HepG2 (cell line): ENCODE results near the gene TSC22D2. TPM values are rescaled to one million over a fixed set of nuclear protein-coding genes. Genes with fewer than 3 reads are reported as not detected.

Experiments used
- ATAC-seq: fragments of 200-7000 bp; cut with Tn5 transposase; 3 replicates; pipeline ENCODE4 v1.9.1; 2020; ENCODE audit warnings: mild to moderate bottlenecking, moderate library complexity
- BruUV-seq: library from RNA; stranded (reverse); fragments of 400-500 nt; replicated peaks from 2 replicates; lab custom pipeline; 2021; lab: Mats Ljungman, UMichigan
- CTCF ChIA-PET: fragments of 300-600 bp; formaldehyde crosslinking; extraction: SDS; loops from one replicate; lab custom pipeline; 2021; ENCODE audit warnings: low total read pairs, inconsistent platforms, low intra/inter-chr PET ratio; lab: Yijun Ruan, JAX
- POLR2A ChIA-PET: fragments of 350-600 bp; sonication (Branson Sonifier 250); formaldehyde crosslinking; loops from one replicate; lab custom pipeline; 2020; ENCODE audit warnings: antibody characterized with exemption, inconsistent platforms; lab: Yijun Ruan, JAX
- DNase-seq: peaks from one replicate; pipeline ENCODE4 v3.0.0-alpha.2; 2015; ENCODE audit warnings: low spot score
- FAIRE-seq: peaks from 3 replicates; lab custom pipeline; 2011; peaks lifted over from hg19 to GRCh38; lab: Jason Lieb, UNC
- H2AFZ ChIP-seq: one replicate; pipeline ENCODE4 v1.6.1; 2011; ENCODE audit warnings: low read length, inconsistent platforms
- H3K27ac ChIP-seq: fragments of 300-600 bp; 3 replicates; pipeline ENCODE4 v1.8.0; 2011; ENCODE audit warnings: mixed run types, mild to moderate bottlenecking, mixed read lengths, low read length, inconsistent platforms; ENCODE audit not compliant: insufficient read depth; ENCODE audit errors: extremely low read length
- H3K27me3 ChIP-seq, 2 experiments: fragments of 200-600 bp in 1 of 2; 2 replicates in 1 of 2; 3 replicates in 1 of 2; pipeline versions ENCODE4 v1.6.0 to v1.8.0; 2011; ENCODE audit warnings: low read length in 2 of 2, mild to moderate bottlenecking in 2 of 2, moderate library complexity in 2 of 2, inconsistent platforms in 1 of 2; ENCODE audit not compliant: insufficient read depth in 2 of 2, control insufficient read depth in 1 of 2
- H3K36me3 ChIP-seq, 2 experiments: fragments of 200-600 bp in 1 of 2; replicated peaks in 1 of 2; 2 replicates in 1 of 2; 3 replicates in 1 of 2; pipeline versions ENCODE4 v1.5.1 to v1.8.0; 2011; ENCODE audit warnings: low read length in 2 of 2, inconsistent platforms in 1 of 2; ENCODE audit not compliant: insufficient read depth in 2 of 2, control insufficient read depth in 1 of 2
- H3K4me1 ChIP-seq: 2 replicates; pipeline ENCODE4 v1.5.1; 2012; ENCODE audit warnings: low read length, inconsistent platforms; ENCODE audit not compliant: insufficient read depth
- H3K4me2 ChIP-seq: 2 replicates; pipeline ENCODE4 v1.6.0; 2011; ENCODE audit warnings: low read depth, low read length, inconsistent platforms
- H3K4me3 ChIP-seq, 3 experiments: fragments of 200-600 bp in 1 of 3; sonication (generic), shearing (Covaris generic) in 1 of 3; replicated peaks in 1 of 3; 2 replicates each; pipeline ENCODE4 v1.5.1; 2011 to 2016; ENCODE audit warnings: low read length in 3 of 3, inconsistent platforms in 2 of 3, low read depth in 2 of 3, mild to moderate bottlenecking in 2 of 3, control low read depth in 1 of 3, mixed read lengths in 1 of 3; ENCODE audit not compliant: insufficient read depth in 1 of 3
- H3K79me2 ChIP-seq: one replicate; pipeline ENCODE4 v1.6.1; 2011; ENCODE audit warnings: low read length, inconsistent platforms; ENCODE audit not compliant: insufficient read depth
- H3K9ac ChIP-seq: 2 replicates; pipeline ENCODE4 v1.6.0; 2011; ENCODE audit warnings: mild to moderate bottlenecking, low read depth, low read length, inconsistent platforms; ENCODE audit not compliant: insufficient read depth
- H3K9me3 ChIP-seq: 2 replicates; pipeline ENCODE4 v1.5.1; 2012; ENCODE audit warnings: mild to moderate bottlenecking, low read length
- H4K20me1 ChIP-seq: 2 replicates; pipeline ENCODE4 v1.6.0; 2011; ENCODE audit warnings: inconsistent platforms, mild to moderate bottlenecking, low read length, moderate library complexity; ENCODE audit not compliant: insufficient read depth
- CBFB ChIP-seq: sonication (generic); formaldehyde crosslinking; IDR thresholded peaks from 2 replicates; pipeline ENCODE4 v1.4.0; 2020; ENCODE audit warnings: missing genetic modification reagents
- CHCHD3 ChIP-seq: sonication (generic); formaldehyde crosslinking; IDR thresholded peaks from 2 replicates; pipeline ENCODE4 v1.8.0; 2022; ENCODE audit warnings: mild to moderate bottlenecking, missing genetic modification reagents, moderate library complexity
- ELF1 ChIP-seq: sonication (generic); formaldehyde crosslinking; IDR thresholded peaks from 2 replicates; pipeline ENCODE4 v1.4.0; 2020; ENCODE audit warnings: missing genetic modification reagents
- JUN ChIP-seq: sonication (generic); formaldehyde crosslinking; IDR thresholded peaks from 2 replicates; pipeline ENCODE4 v1.4.0; 2020; ENCODE audit warnings: mild to moderate bottlenecking, missing genetic modification reagents
- KDM4B ChIP-seq: sonication (generic); formaldehyde crosslinking; IDR thresholded peaks from 2 replicates; pipeline ENCODE4 v1.4.0; 2020; ENCODE audit warnings: missing genetic modification reagents
- KLF6 ChIP-seq: IDR thresholded peaks from 2 replicates; pipeline ENCODE4 v1.8.0; 2016; ENCODE audit warnings: missing biosample characterization, missing genetic modification reagents
- MNT ChIP-seq: fragments of 450-650 bp; IDR thresholded peaks from 2 replicates; pipeline ENCODE4 v1.6.1; 2016
- NR2F6 ChIP-seq, 2 experiments: IDR thresholded peaks; 2 replicates each; pipeline ENCODE4 v1.6.1; 2016; ENCODE audit warnings: antibody characterized with exemption in 1 of 2, mild to moderate bottlenecking in 1 of 2
- SAP130 ChIP-seq: IDR thresholded peaks from 2 replicates; pipeline ENCODE4 v1.6.1; 2016; ENCODE audit warnings: low read depth
- SMARCC2 ChIP-seq: fragments of 450-650 bp; IDR thresholded peaks from 2 replicates; pipeline ENCODE4 v1.6.1; 2017; ENCODE audit warnings: antibody characterized with exemption, mild to moderate bottlenecking
- TOE1 ChIP-seq: sonication (generic); formaldehyde crosslinking; IDR thresholded peaks from 2 replicates; pipeline ENCODE4 v1.4.0; 2020; ENCODE audit warnings: mild to moderate bottlenecking, missing genetic modification reagents
- TRIM24 ChIP-seq: sonication (generic); formaldehyde crosslinking; IDR thresholded peaks from 2 replicates; pipeline ENCODE4 v1.8.0; 2022; ENCODE audit warnings: mild to moderate bottlenecking, missing genetic modification reagents
- ZNF234 ChIP-seq: sonication (generic); formaldehyde crosslinking; conservative IDR thresholded peaks from 2 replicates; pipeline ENCODE4 v1.5.1; 2020; ENCODE audit warnings: mild to moderate bottlenecking, missing genetic modification reagents
- ZNF33B ChIP-seq: sonication (generic); formaldehyde crosslinking; IDR thresholded peaks from 2 replicates; pipeline ENCODE4 v1.5.1; 2020; ENCODE audit warnings: mild to moderate bottlenecking, missing genetic modification reagents
- ZNF687 ChIP-seq: sonication (generic); formaldehyde crosslinking; IDR thresholded peaks from 2 replicates; pipeline ENCODE4 v1.5.1; 2020; ENCODE audit warnings: mild to moderate bottlenecking, missing genetic modification reagents, moderate library complexity
- ZNF7 ChIP-seq: IDR thresholded peaks from 2 replicates; pipeline ENCODE4 v1.6.1; 2016; ENCODE audit warnings: missing biosample characterization, missing genetic modification reagents
- ZSCAN31 ChIP-seq: sonication (generic); formaldehyde crosslinking; IDR thresholded peaks from 2 replicates; pipeline ENCODE4 v1.5.0; 2020; ENCODE audit warnings: low read depth, mild to moderate bottlenecking, missing genetic modification reagents
- in situ Hi-C: cut with HindIII; loops from 2 replicates; pipeline ENCODE4 v1.10.0; 2017; ENCODE audit warnings: low pct_unique_long_range_greater_than_20kb; ENCODE audit not compliant: extremely low pct_ligation_motif_present
- intact Hi-C: fragments of 100-400 bp; cut with micrococcal nuclease; formaldehyde crosslinking; loops from one replicate; pipeline ENCODE4 v1.10.0; 2022; ENCODE audit not compliant: unreplicated experiment
- polyA plus RNA-seq, 8 experiments: library from polyadenylated mRNA; depleted of rRNA in 3 of 8; stranded (reverse) in 7 of 8; unstranded in 1 of 8; fragments of >200 nt; fragmentation: Illumina TruSeq in 4 of 8; extraction: Trizol in 4 of 8; gene quantifications; 2 replicates each; pipeline versions ENCODE4 v1.2.1 to v1.2.3, GENCODE V29; 2011 to 2016; ENCODE audit warnings: low read depth in 4 of 8, missing spikeins in 1 of 8, mixed read lengths in 1 of 8; ENCODE audit not compliant: insufficient read depth in 1 of 8
- total RNA-seq, 5 experiments: library from RNA; depleted of rRNA; stranded (reverse); fragments of >200 nt; fragmentation: Illumina TruSeq; extraction: Trizol; gene quantifications; 2 replicates each; pipeline ENCODE4 v1.2.3, GENCODE V29; 2016; ENCODE audit warnings: low read depth in 1 of 5

The TSC22D2 gene
- total and polyA plus RNA-seq, 2 of the 13 experiments (the other 11 are each of a cell fraction or from before 2014, with no cell fraction given) = 4.6 to 8.2 TPM

GRCh38 chr3:150449169-150449721, 41.1 kb downstream of the TSC22D2 start:
- no peak for FAIRE-seq
- Histone ChIP-seq H3K36me3 (no peaks in the 10 kb centered on the region; a peak in 1 of 5 replicates), H3K9me3 (no peaks in the 10 kb centered on the region), H3K79me2 (peaks cover 8% of the 10 kb centered on the region), H3K4me3 (no peak overlapping the region)
- TF ChIP-seq ZNF234 (CRISPR knock-in tag) (no peak), SMARCC2 (no peak), JUN (no peak), ZNF33B (CRISPR knock-in tag) (no peak), SAP130 (CRISPR knock-in tag) (no peak), CBFB (CRISPR knock-in tag) (no peak), KLF6 (no peak), ZSCAN31 (CRISPR knock-in tag) (no peak), TOE1 (CRISPR knock-in tag) (no peak), MNT (no peak), ELF1 (CRISPR knock-in tag) (no peak), NR2F6 (IDR thresholded peaks at IDR 0.05) (no peak), NR2F6 (CRISPR knock-in tag; IDR thresholded peaks at IDR 0.05) (no peak), CHCHD3 (CRISPR knock-in tag) (no peak), ZNF687 (CRISPR knock-in tag) (no peak), TRIM24 (CRISPR knock-in tag) (no peak), ZNF7 (CRISPR knock-in tag) (no peak), KDM4B (no peak)
- TF ChIP-seq, all 625 proteins: peak for 0
- BruUV-seq = no TSS peak
- DNase-seq = no peak
- in situ Hi-C loops = no loop called here
- ATAC-seq = no peak
- ChIA-PET POLR2A (no interaction called here), CTCF (no interaction called here)
- H3K4me2 ChIP-seq = no peak overlapping the region
- no peaks in the 10 kb centered on the region for H3K27me3 ChIP-seq
- no peak overlapping the region for H3K9ac ChIP-seq
- intact Hi-C loops = loop anchor here (5.0 kb wide), 1 partner anchor 37 kb away; no protein-coding TSS in a partner anchor
- peaks cover 4% of the 10 kb centered on the region; the same call in 1 of the 2 replicates for H3K4me1 ChIP-seq
- no peak overlapping the region for H2AFZ ChIP-seq
- H4K20me1 ChIP-seq = peaks cover 6% of the 10 kb centered on the region; the same call in 1 of the 2 replicates
- no peak overlapping the region for H3K27ac ChIP-seq
